ENCODE measurements around the gene ALS2CL.
"Not testable (repeated sequence)": the region's sequence is repeated elsewhere in the genome, so short reads cannot be mapped to it uniquely, and the experiment has no call there.

The ALS2CL gene

GRCh38 chr3:46693038-46693891 is at the start of gene ALS2CL:
ALS2CL (minus strand) TSS chr3:46693679; CDS start chr3:46689440, 4,239 bp downstream.
- DNase-seq (ENCODE audit: low read depth in 2 of 2, low spot score in 1 of 2): peak; percentile 23 to 39

DNA sequence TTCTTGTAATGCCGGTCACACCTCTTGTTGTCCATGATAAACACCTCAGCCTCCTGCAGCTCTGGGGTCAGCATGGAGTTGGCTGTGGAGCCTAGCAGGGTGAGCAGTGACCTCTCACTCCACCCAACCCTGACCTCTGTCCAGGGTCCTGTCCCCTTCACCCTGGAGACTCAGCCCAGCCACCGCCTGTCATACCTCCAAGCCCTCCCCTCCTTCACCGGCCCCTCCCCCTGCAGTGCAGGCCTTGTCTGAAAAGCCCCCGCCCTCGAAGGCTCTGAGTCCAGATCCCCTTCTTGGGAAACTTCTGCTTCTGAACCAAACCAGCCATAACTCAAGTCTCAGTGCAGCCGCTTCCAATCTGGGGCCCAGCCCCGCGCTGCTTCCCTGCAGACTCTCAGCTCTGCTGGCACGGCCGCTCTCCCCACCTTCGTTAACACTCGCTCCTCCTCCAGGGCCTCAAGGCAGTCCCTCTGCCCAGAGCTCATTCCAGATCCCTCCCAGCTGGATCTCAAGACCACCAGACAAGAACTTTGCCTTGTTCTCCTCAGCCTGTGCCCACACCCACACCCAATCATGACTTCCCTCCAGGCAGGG is 49.6 kb upstream of the ALS2CL start:
- no peak for DNase-seq (ENCODE audit: low read depth in 2 of 2, low spot score in 1 of 2)

DNA sequence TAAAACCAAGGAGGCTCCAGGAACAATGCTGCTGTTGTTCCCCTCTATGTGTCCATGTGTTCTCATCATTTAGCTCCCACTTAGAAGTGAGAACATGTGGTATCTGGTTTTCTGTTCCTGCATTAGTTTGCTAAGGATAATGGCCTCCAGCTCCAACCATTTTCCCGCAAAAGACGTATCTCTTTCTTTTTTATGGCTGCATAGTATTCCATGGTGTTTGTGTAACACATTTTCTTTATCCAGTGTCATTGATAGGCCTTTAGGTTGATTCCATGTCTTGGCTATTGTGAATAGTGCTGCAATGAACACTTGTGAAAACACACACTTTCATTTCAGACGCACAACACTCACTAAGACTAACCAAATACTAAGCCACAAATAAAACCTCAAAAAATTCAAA is 46.1 kb upstream of the ALS2CL start:
- not testable (repeated sequence) for DNase-seq (ENCODE audit: low read depth in 2 of 2, low spot score in 1 of 2)

DNA sequence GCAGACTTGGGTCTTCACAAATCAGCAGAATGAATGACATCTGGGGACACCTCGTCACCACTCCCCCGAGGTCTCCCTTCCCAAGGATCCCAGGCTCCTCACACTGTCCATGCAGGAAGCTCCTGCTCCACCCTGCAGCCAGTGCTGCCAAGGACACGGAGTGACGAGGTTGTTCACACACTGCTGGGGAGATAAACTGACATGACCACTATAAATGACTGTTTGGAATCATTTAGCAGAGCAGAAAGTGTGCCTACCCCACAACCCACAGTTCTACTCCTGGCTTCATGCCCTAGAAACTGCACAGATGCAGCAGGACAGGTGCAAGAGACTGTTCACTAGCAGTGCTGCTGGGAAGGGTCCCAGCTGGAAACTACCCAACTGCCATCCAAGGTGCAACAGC is 43.9 kb upstream of the ALS2CL start:
- DNase-seq (ENCODE audit: low read depth in 2 of 2, low spot score in 1 of 2): no peak

GRCh38 chr3:46736006-46736872 is 42.8 kb upstream of the ALS2CL start:
- no peak for DNase-seq (ENCODE audit: low read depth in 2 of 2, low spot score in 1 of 2)

DNA sequence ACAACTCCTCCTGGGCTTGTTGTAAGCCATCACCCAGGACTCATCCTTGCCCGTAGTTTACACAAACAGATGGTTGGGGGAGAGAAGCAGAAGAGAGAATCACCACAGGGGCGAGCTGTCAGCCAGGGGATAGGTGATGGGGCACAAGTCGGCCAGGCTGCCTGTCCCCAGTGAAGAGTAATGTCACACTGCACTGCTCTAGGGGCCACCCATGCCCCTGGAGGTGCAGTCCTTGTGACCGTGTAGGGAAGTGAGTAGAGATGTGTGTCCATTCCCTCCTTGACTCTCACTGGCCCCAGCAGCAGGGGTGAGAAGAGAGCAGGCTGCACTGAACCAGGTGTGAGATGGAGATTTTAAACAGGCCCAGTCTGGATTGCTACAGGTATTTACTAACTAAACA is 41.3 kb upstream of the ALS2CL start:
- no peak for DNase-seq (ENCODE audit: low read depth in 2 of 2, low spot score in 1 of 2)

GRCh38 chr3:46733026-46733800 is 39.7 kb upstream of the ALS2CL start:
- no peak for DNase-seq (ENCODE audit: low read depth in 2 of 2, low spot score in 1 of 2)

GRCh38 chr3:46731795-46732194 is 38.3 kb upstream of the ALS2CL start:
- no peak for DNase-seq (ENCODE audit: low read depth in 2 of 2, low spot score in 1 of 2)

DNA sequence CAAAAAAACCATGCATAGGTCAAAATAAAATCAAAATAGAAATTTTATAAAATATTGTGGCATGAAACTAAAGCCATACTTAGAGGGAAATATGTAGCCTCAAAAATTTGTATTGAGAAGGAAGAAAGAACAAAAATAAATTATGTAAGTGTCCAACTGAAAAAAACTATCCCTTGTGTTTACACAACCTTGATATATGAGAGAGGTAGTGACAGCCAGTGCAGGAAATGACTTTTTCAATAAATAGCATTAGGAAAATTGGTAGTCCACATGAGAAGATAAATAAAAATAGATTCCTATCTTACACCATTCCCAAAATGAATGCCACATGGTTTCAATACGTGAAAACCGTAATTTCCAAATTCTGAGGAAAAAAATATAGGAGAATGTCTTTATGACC is 37.3 kb upstream of the ALS2CL start:
- DNase-seq (ENCODE audit: low read depth in 2 of 2, low spot score in 1 of 2): no peak

DNA sequence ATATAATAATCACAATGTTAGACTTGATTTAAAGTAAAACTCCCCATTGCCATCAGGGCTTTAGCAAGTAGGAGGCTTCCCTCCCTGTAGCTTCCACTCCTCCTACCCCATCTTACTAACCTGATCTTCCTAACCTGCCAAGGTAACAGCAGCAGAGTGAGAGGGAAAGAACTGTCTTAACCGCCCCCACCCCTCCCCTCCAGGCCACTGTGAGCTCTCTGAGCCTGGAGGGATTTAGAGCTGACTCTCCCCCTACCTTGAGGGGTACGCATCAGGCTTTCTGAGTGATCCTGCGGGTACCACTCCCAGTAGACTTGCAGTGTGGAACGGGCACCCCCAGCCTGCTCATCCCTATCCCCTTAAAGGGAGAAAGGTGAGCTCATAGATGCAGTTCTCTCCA is 35.6 kb upstream of the ALS2CL start:
- DNase-seq (ENCODE audit: low read depth in 2 of 2, low spot score in 1 of 2): no peak

GRCh38 chr3:46725621-46726314 is 32.3 kb upstream of the ALS2CL start:
- no peak for DNase-seq (ENCODE audit: low read depth in 2 of 2, low spot score in 1 of 2)

- DNase-seq (ENCODE audit: low read depth in 2 of 2, low spot score in 1 of 2): no peak
Measured at GRCh38 chr3:46724424-46724823, 30.9 kb upstream of the ALS2CL start.

- no peak for DNase-seq (ENCODE audit: low read depth in 2 of 2, low spot score in 1 of 2)
Measured at GRCh38 chr3:46722443-46722842, 29.0 kb upstream of the ALS2CL start.

GRCh38 chr3:46721009-46721408 is 27.5 kb upstream of the ALS2CL start:
- no peak for DNase-seq (ENCODE audit: low read depth in 2 of 2, low spot score in 1 of 2)

DNA sequence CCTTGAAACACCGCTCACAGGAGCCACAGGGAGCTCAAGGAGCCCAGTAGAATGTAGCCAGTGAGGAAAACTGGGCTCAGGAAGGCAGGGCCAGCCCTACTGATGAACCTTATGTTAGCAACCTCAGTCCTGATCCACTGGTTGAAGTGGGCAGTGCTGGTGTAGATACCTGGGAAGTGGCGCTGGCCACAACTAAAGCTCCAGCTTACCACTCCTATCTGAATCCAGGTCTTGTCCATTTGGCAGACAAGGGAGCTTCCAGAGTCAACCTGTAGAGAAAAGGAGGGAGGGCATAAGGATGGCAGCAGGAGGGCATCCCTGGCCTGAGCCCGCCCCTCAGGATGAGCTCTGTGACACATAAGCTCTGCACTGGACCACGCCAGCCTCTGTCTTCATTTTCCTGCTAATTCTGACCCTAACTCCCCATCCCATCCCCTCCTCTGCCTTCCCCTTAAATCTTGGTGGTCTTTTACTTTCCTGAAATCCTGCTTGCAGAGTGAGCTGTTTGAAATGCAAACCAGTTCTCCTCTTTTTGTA is 26.3 kb upstream of the ALS2CL start:
- DNase-seq (ENCODE audit: low read depth in 2 of 2, low spot score in 1 of 2): no peak

DNA sequence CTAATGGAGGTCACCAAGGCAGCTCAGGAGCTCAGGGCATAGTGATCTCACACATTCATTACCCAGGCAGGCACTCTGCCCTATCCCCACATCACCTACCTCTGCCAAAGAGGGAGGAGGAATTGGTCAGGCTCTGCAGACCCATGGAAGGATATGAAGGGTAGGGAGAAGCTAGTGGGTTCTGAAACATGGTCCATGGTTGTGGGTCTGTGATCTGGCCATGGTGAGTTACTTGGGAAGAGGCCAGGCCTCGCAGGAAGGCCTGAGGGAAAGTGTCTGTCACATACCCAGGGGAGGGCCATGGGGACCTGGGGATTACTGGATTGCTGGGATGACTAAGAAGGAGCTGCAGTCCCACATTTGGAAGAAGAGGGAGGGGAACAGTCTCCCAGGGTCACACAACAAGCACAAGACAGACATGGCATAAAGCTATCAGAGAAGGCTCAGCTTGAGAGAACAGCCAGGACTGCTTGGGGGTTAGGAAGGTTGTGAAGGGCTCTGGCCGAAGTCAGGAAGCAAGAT is 25.6 kb upstream of the ALS2CL start:
- no peak for DNase-seq (ENCODE audit: low read depth in 2 of 2, low spot score in 1 of 2)

DNA sequence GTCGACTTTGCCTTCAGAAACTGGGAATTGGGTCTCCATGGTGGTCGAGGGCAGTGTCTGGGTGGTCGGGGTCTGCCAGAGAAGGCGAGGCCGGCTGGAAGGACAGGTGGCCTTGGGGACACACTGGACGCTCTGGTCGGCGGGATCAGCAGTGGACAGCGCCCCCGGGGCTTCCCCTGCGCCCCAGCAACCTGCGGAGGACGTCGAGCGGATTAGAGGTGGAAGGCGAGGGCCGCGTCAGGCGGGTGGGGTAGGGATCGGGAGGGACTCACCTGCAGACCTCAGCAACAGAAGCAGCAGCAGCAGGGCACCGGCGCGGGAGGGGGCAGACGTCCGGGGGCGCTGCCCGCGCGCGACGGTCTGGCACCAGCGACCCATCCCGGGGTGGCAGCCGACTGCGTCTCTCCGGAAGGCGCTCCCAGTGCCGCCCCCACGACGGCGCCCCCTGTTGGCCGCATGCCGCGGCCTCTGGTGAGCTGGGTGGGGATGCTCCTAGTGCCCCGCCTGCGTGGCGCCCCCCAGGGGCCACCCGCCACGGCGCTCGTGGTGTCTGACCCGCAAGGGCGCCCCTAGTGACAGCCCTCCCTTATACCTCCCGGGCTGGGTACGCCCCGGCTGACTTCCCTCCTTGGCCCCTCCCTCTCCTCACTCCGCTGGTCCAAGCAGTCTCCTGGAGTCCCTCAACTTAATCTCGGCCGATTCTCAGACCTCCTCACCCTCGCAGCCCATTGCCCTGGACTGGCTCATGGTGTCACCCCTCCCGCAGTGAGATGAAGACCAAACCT is 24.2 kb upstream of the ALS2CL start, which contains the start of gene PRSS50:
TSS of gene PRSS50 (minus strand) at position 423 of the 785 bp plus-strand sequence. CDS start at position 378, 45 bp downstream.
- no peak for DNase-seq (ENCODE audit: low read depth in 2 of 2, low spot score in 1 of 2)

DNA sequence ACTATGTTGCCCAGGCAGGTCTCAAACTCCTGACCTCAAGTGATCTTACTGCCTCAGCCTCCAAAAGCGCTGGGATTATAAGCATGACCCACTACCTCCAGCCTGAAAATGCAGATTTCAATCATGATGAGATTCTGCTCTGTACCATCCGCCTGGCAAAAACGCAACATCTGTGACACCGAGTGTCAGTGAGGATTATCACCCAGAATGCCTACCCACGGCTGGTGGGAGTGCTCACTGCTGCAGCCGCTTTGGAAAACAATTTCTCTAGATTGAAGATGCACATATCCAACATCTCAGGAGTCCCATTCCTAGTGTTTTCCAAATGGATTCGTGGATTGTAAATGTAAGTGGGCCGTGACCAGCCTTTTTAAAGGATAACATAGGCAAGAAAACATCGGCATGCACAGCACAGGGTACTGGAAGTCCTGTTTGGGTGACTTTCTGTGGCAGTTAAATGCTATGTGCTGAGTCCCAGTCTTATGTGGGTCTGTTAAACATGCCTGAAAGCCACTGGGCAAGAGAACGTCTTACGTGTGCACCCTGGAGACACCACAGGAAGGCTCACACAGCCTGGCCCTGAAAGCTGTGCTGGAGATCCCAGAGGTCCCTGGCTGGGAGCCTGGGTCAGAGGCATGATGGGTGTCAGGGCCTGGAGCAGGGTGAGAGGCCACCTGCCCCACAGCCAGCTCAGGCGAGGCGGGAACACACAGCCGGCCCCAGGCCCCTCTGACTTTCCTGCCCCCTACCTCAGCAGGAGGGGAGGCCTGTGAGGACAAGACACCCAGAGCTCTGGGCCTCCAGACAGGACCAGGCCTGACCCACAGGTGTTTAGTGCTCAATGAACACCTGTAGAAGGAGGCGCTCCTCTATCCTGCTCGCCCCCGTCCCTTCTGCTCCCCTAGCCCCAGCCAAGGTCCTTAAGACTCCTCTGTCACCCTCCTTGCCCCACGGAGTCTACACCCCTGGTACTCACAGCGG is 23.3 kb upstream of the ALS2CL start:
- no peak for DNase-seq (ENCODE audit: low read depth in 2 of 2, low spot score in 1 of 2)

Measured in stimulated activated CD8-positive, alpha-beta memory T cell treated with anti-CD3 and anti-CD28 coated beads, Interleukin-4, amount 100 ng/mL, for 4 hours (primary cell).